NOMO-1 treated with dmso at 0.1 percent for 144 hours (cell line): ENCODE measurements around the gene KCNMB2.
"Not testable (repeated sequence)": the region's sequence is repeated elsewhere in the genome, so short reads cannot be mapped to it uniquely, and the experiment has no call there.

ENCODE experiments used
- DNase-seq: peaks from one replicate; lab custom pipeline; 2025; ENCODE audit not compliant: unreplicated experiment; lab: John Stamatoyannopoulos, UW

Gene KCNMB2

DNA sequence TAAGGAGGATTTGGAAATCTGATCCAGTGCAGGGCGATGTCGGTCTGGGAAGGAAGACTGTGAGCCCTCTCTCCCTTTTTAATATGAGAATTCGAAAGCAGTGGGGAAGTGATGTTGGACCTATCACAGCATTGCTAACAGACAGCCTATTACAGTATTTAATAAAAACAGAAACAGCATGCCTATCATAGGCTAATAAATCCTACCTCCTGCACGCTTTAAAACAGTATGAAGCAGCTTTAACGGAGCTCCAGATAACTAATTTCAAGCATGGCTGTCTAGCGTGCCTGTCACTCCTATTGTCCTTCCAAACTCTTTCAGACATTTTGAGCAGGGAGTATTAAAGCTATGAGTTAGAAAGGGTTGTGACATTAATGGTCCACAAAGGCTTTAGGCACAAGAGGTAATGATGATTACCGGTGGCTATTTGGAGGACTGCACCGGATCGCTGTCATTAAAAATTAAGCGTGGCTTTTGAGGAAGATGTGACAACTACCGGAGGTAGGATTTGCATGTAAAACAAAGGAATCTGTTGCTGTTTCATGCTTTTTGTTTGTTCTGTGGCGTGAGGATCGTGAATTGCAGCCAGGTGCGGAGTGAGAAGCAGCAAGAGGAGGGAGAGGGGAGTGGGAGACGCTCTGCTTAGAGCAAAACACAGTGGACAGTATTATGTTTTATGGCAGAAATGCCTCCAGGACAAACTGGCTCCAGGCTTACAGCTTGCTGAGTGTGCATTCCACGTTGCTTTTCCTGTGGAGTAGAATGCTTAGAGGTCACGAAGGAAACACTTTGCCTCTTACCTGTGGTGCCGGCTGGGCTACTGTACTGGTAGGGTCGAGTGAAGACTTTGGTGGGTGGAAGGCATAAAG lies at the start of gene KCNMB2:
TSS of gene KCNMB2 (plus strand) at position 226 of the 869 bp plus-strand sequence.
- DNase-seq = no peak

- no peak for DNase-seq
These were observed 49.3 kb upstream of the KCNMB2 start for GRCh38 chr3:178486903-178487302.

DNA sequence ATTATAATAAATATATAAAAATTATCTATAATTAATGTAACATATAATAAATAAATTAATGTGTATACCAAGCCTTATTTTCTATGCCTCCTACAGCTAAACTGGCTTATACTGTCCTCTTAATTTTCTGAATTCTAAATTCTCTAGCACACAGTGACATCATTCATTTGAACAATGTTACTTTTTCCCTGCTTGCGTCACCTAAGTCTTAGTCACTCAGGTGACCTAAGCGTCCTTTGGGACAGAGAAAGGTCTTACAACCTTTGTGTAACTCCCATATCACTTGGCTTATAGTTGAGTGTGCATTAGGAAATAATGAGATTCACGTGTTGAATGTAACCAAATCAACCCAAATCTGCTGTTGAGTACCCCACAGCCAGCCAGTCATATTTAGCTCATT lies 48.5 kb upstream of the KCNMB2 start:
- DNase-seq = no peak

- DNase-seq = no peak
These were observed 44.5 kb upstream of the KCNMB2 start for GRCh38 chr3:178491751-178492150.

- no peak for DNase-seq
These were observed 43.7 kb upstream of the KCNMB2 start for GRCh38 chr3:178492491-178492890.

- DNase-seq = no peak
These were observed 41.9 kb upstream of the KCNMB2 start for GRCh38 chr3:178494386-178494785.

DNA sequence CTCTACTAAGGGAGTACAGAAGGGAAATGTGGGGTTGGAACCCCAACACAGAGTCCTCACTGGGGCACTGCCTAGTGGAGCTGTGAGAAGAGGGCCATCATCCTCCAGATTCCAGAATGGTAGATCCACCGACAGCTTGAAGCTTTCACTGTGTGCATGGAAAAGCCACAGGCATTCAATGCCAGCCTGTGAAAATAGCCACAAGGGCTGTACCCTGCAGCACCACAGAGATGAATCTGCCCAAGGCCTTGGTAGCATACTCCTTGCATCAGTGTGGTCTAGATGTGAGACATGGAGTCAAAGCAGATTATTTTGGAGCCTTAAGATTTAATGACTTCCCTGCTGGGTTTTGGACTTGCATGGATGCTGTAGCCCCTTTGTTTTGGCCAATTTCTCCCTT lies 39.3 kb upstream of the KCNMB2 start:
- no peak for DNase-seq

DNA sequence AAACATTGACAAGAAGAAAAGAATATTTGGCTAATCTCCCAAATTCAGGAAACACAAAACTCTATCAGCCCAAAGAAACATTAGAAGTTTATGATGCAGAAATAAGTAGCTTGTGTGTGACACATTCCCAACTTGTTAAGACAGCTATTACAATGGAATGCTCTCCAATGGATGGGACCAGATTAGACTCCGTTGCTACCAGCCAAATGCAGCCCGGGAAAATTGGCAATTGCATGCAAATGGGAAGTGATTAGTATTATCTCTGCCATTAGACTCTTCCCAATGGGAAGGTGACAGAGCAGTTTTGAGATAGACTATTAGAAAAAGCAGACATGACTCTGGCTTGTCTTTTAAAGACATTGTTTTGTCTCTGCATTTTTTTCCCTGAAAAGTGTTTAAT lies 37.4 kb upstream of the KCNMB2 start:
- DNase-seq = no peak

DNA sequence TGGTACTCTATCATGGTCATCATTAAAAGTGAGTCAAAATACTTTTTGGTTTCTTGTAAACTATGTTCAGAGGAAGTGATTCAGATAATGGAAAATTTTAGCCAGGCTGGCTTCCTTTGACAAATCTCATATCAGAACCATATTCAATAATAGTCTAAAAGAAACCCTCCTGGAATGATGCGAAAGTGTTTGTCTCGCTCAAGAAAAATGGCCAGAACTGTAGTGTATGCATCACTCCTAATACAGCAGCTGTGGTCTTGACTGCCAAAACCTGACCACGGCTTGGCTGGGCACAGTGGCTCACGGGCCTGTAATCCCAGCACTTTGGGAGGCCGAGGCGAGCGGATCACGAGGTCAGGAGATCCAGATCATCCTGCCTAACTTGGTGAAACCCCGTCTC lies 35.6 kb upstream of the KCNMB2 start:
- no peak for DNase-seq

GRCh38 chr3:178504128-178504527 lies 32.1 kb upstream of the KCNMB2 start:
- DNase-seq = no peak

DNA sequence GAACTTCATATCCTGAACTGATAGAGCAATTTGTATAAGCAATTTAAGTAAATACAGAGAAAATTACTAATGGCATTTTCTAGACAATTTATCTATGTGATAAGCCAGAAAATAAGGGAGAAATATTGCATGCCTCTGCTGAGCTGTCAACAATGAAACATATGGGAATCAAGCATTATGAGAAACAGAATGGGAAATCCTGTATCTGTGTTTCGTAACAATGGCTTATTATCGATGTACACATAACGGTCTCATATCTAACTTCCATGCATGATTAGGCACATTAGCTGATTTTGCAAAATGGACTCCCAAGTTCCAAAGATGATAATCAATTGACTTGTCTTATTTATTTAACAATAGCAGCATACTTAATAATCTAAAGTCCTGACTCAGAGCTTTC lies 30.4 kb upstream of the KCNMB2 start:
- DNase-seq = no peak

DNA sequence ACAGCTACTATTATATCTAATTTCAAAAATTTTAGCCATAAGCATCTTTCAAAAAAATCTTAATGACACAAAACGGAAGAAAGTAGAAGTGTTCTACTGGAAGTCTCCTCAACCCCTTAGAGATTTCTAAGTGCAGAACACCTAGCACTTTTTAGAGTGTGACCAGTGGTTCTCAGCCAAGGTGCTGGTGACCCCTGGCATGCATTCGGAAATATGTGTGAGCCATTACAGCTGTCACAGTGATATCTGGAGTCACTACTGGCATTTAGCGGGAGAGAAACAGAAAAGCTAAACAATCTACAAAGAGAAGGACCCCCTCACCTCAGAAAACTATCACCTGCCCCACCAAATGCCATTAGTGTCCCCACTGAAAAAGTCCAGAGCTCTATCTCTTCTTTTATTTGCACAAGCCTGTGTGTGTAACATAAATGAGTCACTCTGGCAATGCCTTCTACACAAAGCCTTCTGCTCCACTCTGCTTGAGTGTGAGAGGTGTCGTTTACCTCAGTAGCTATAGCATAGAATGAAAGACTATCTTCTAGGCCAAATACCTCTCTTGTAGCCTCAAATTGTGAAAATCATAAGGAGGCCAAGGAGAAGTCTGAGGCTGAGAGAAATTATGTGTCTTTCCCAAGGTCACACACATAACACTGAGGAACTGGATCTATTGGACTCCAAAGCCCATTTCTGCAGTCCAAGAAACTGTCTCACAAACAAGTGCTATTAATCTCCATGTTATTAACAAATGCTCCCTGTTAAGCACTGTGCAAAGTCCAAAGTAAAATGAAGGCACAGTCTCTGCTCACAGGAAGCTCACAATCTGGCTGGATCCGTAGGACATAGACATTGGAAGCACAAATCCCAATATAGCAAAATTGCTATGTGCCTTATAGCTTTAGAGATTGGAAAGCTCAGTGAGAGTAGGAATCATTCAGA lies 28.5 kb upstream of the KCNMB2 start:
- no peak for DNase-seq

GRCh38 chr3:178508443-178508825 lies 27.8 kb upstream of the KCNMB2 start:
- DNase-seq = no peak

GRCh38 chr3:178510496-178510895 lies 25.7 kb upstream of the KCNMB2 start:
- DNase-seq = no peak

GRCh38 chr3:178512647-178513046 lies 23.6 kb upstream of the KCNMB2 start:
- DNase-seq = no peak

DNA sequence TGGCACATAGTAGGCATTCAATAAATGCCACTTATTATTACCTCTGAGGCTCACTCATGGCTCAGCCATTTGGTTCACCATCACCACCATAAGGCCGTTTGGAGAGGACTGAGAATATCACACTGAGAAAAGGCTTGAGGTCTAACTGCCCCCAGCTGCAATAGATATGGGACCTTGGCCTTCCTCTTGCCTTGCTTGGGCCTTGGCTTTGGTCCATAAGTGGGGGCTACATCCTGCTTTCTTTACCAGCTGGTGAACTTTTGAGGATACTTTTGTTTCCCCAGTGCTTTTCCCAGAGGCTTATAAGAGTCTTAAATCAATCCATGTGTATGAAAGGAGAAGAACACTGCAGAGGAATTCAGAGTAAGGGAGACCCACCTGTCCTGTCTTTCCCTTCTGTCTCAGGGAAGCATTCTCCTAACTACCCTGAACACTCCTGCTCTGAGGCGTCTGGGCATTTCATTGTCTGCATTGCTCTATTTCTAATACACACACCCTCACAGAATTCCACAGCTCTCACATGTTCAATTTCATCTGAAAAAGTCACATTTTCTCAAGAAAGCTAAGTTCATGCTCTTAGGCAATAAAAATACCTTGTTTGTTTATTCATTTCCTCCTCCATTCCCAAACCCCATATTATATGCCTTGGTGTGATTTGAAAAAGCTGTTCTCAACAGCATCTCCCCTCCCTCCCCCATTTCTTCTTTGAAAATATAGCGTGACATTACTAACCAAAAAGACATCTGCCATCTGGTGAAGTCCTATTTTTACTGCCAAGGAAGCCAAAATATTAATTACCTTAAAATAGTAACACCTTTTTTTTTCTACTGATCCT lies 22.5 kb upstream of the KCNMB2 start:
- DNase-seq = no peak

- DNase-seq = no peak
These were observed 21.8 kb upstream of the KCNMB2 start for GRCh38 chr3:178514401-178514800.

GRCh38 chr3:178515076-178515744 lies 21.0 kb upstream of the KCNMB2 start:
- not testable (repeated sequence) for DNase-seq

DNA sequence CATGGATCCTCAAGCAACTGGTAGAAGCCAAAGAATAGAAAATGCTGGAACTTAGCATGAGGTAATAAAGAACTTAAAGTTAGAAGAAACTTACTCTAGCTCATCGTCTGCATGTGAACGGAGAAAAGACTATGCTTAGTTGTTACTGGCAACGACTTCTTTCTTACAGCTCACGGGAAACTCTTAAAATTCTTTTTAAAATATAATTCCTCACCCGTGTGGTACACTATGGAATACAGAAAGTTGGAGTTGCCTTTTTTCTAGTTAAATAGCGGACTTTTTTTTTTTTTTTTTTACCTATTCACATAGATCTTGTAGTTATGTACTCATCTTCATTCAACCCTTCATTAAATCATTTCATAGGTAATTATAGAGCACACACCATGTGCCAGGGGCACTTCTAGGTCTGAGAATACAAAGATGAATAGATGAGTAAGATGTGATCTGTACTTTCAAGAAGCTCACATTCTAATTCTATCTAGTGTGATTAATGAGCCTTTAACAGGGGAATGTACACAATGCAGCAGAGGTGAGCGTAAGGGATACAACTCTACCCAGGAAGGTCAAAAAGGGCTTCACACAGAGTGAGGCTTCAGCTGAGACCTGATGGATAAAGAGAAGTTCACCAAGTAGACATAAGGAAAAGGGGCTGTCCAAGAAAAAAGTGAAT lies 18.4 kb upstream of the KCNMB2 start:
- no peak for DNase-seq
